DOHH2 (cell line): Measurements from ENCODE around the gene RAD52.

Experiments
- H3F3A ChIP-seq: fragments of 200-600 bp; sonication (generic), shearing (Covaris generic); 2 replicates; pipeline ENCODE4 v1.6.0; 2016; ENCODE audit warnings: antibody characterized with exemption, mild to moderate bottlenecking; ENCODE audit not compliant: control insufficient read depth, insufficient read depth
- H3K27ac ChIP-seq: fragments of 200-600 bp; sonication (generic); 2 replicates; pipeline ENCODE4 v1.5.1; 2014; ENCODE audit warnings: low read depth, mild to moderate bottlenecking, low read length, moderate library complexity
- H3K27me3 ChIP-seq: fragments of 200-600 bp; sonication (generic); 2 replicates; pipeline ENCODE4 v1.6.1; 2014; ENCODE audit warnings: mild to moderate bottlenecking, low read length, mixed read lengths; ENCODE audit not compliant: control insufficient read depth
- H3K36me3 ChIP-seq: fragments of 200-600 bp; sonication (generic); 2 replicates; pipeline ENCODE4 v1.6.1; 2014; ENCODE audit warnings: mild to moderate bottlenecking, low read length, moderate library complexity, mixed read lengths; ENCODE audit not compliant: control insufficient read depth
- H3K4me1 ChIP-seq: fragments of 200-600 bp; sonication (generic); 2 replicates; pipeline ENCODE4 v1.6.1; 2014; ENCODE audit warnings: mild to moderate bottlenecking, low read length, mixed read lengths; ENCODE audit not compliant: control insufficient read depth
- H3K4me2 ChIP-seq: fragments of 200-600 bp; sonication (generic); 2 replicates; pipeline ENCODE4 v1.6.0; 2014; ENCODE audit warnings: mild to moderate bottlenecking, low read length, moderate library complexity
- H3K4me3 ChIP-seq: fragments of 200-600 bp; sonication (generic); 2 replicates; pipeline ENCODE4 v1.5.1; 2014; ENCODE audit warnings: mild to moderate bottlenecking, low read length, mixed read lengths
- H3K79me2 ChIP-seq: fragments of 200-600 bp; sonication (generic); 2 replicates; pipeline ENCODE4 v1.6.1; 2014; ENCODE audit warnings: mild to moderate bottlenecking, low read length, mixed read lengths; ENCODE audit not compliant: control insufficient read depth
- H3K9me2 ChIP-seq: fragments of 200-600 bp; sonication (generic); replicated peaks from 2 replicates; pipeline ENCODE4 v1.6.1; 2014; ENCODE audit warnings: mild to moderate bottlenecking, low read length, mixed read lengths; ENCODE audit not compliant: control insufficient read depth
- H3K9me3 ChIP-seq: fragments of 200-600 bp; sonication (generic); 2 replicates; pipeline ENCODE4 v1.6.1; 2014; ENCODE audit warnings: antibody characterized with exemption, low read length, mixed read lengths; ENCODE audit not compliant: control insufficient read depth, insufficient read depth
- H4K20me1 ChIP-seq: fragments of 200-600 bp; sonication (generic); 2 replicates; pipeline ENCODE4 v1.6.0; 2014; ENCODE audit warnings: low read depth, mild to moderate bottlenecking, antibody characterized with exemption, low read length, moderate library complexity; ENCODE audit not compliant: control insufficient read depth, insufficient read depth
- EZH2phosphoT487 ChIP-seq: fragments of 200-600 bp; sonication (generic); IDR thresholded peaks from 2 replicates; pipeline ENCODE4 v1.6.1; 2017; ENCODE audit warnings: borderline replicate concordance, mild to moderate bottlenecking, antibody characterized with exemption, low read length, moderate library complexity, mixed read lengths
- TF ChIP-seq, protein P1 (sequence below): fragments of 200-600 bp; sonication (generic); IDR thresholded peaks from one replicate; pipeline ENCODE4 v1.5.1; 2014; ENCODE audit warnings: antibody characterized with exemption, mild to moderate bottlenecking, low read depth, low read length; ENCODE audit not compliant: poor library complexity, severe bottlenecking

Gene RAD52

DNA sequence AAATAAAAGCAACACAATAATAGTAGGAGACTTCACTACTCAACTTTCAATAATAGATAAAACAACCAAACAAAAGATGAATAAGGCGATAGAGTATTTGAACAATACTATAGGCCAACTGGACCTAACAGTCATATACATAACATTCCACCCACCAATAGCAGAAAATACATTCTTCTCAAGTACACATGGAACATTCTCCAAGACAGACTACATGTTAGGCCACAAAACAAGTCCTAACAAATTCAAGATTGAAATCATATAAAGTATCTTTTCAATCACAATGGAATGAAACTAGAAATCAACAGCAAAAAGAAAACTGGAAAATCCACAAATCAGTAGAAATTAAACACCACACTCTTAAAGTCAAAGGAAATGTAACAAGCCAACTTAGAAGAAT is 28.8 kb downstream of the RAD52 start:
- H3K4me3 ChIP-seq, result no peak overlapping the region
- no peaks in the 10 kb centered on the region for H3K9me3 ChIP-seq
- H3F3A ChIP-seq, result peaks cover 6% of the 10 kb centered on the region; the same call in 1 of the 2 replicates
- H3K9me2 ChIP-seq, result no peaks in the 10 kb centered on the region
- no peaks in the 10 kb centered on the region for H3K79me2 ChIP-seq
- no peak overlapping the region for H3K4me2 ChIP-seq
- no peaks in the 10 kb centered on the region for H4K20me1 ChIP-seq
- H3K27ac ChIP-seq, result no peak overlapping the region
- H3K36me3 ChIP-seq, result peaks cover 42% of the 10 kb centered on the region
- no peaks in the 10 kb centered on the region for H3K4me1 ChIP-seq
- no peaks in the 10 kb centered on the region for H3K27me3 ChIP-seq
- TF ChIP-seq, protein P1, sequence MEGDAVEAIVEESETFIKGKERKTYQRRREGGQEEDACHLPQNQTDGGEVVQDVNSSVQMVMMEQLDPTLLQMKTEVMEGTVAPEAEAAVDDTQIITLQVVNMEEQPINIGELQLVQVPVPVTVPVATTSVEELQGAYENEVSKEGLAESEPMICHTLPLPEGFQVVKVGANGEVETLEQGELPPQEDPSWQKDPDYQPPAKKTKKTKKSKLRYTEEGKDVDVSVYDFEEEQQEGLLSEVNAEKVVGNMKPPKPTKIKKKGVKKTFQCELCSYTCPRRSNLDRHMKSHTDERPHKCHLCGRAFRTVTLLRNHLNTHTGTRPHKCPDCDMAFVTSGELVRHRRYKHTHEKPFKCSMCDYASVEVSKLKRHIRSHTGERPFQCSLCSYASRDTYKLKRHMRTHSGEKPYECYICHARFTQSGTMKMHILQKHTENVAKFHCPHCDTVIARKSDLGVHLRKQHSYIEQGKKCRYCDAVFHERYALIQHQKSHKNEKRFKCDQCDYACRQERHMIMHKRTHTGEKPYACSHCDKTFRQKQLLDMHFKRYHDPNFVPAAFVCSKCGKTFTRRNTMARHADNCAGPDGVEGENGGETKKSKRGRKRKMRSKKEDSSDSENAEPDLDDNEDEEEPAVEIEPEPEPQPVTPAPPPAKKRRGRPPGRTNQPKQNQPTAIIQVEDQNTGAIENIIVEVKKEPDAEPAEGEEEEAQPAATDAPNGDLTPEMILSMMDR, result no peak
- no peak for TF ChIP-seq EZH2phosphoT487

DNA sequence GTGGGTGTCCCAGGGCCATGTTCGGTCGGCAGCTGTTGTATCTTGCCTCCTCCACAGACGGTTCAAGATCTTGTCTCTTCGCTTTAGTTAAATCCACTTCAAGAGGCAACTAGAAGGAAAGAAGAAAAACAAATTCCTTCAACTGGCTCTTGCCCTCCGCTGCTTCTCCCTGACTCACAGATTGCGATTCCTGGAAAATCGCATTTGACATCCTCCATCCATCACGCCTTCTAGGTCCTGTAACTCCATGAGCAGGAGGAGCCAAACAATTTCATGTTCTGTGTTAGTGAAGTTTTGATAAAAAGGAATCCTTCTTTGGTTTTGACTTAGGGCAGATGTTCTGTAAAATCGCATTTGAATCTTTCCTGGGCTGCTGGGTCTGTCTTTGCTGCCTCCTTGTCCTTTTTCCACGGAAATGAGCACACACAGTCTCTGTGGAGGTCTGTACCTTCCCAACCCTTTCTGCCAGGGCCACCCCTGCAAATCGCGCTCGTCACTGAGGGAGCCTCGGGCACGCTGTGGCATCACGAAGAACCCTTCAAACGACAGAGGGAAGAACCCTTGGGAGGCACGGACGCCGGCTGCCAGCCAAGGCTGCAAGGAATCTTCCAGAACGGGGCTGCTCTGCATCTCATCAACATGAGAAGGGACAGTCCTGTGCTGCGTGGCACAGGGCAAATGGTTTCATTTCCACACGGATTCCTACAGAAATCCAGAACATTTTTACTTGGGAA is 32.6 kb downstream of the RAD52 start:
- Histone ChIP-seq H3K27me3 (no peaks in the 10 kb centered on the region), H3K4me3 (no peak overlapping the region), H3K9me2 (no peaks in the 10 kb centered on the region), H3K4me2 (no peak overlapping the region), H3K27ac (no peak overlapping the region), H3K9me3 (no peaks in the 10 kb centered on the region), H3K36me3 (peaks cover 63% of the 10 kb centered on the region), H3F3A (peaks cover 6% of the 10 kb centered on the region; the same call in 1 of the 2 replicates), H3K4me1 (peaks cover 7% of the 10 kb centered on the region), H3K79me2 (no peaks in the 10 kb centered on the region), H4K20me1 (no peaks in the 10 kb centered on the region)
- TF ChIP-seq, protein P1, result no peak
- TF ChIP-seq EZH2phosphoT487, result no peak

DNA sequence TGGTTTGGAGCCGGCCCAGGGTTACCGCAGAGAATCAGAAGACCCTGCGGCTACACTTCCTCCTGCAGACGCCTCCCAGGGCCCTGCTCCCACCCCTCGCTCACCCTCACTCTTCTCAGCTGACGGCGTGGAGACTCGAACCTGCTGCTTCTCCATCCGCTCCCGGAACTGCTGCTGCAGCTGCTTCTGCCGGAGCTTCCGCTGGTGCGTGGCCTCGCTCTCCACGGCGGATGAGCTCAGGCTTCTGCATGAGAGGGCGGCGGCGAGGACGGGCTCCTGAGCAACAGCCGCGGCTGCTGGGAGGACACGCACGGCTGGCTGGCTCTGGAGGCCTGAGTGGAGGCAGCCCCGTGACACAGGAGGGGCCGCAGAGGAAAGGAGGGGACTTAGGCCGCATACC is 33.3 kb downstream of the RAD52 start:
- Histone ChIP-seq H3K9me2 (no peaks in the 10 kb centered on the region), H3K79me2 (no peaks in the 10 kb centered on the region), H3F3A (peaks cover 11% of the 10 kb centered on the region; the same call in 1 of the 2 replicates), H3K27me3 (no peaks in the 10 kb centered on the region), H3K4me2 (no peak overlapping the region), H3K4me1 (peaks cover 7% of the 10 kb centered on the region), H3K36me3 (peaks cover 69% of the 10 kb centered on the region), H3K4me3 (no peak overlapping the region), H3K27ac (no peak overlapping the region), H4K20me1 (no peaks in the 10 kb centered on the region), H3K9me3 (no peaks in the 10 kb centered on the region)
- TF ChIP-seq EZH2phosphoT487, result no peak
- TF ChIP-seq, protein P1, result no peak
